HUES48 (cell line): ENCODE data around the gene SCGB1D4.
"Not testable (repeated sequence)": the region's sequence is repeated elsewhere in the genome, so short reads cannot be mapped to it uniquely, and the experiment has no call there.

Experiments
- H3K27ac ChIP-seq: one replicate; pipeline ENCODE4 v1.7.0; 2013; ENCODE audit warnings: low read depth, low read length, inconsistent platforms
- H3K27me3 ChIP-seq: 2 replicates; pipeline ENCODE4 v1.6.1; 2013; ENCODE audit warnings: mild to moderate bottlenecking, low read length; ENCODE audit not compliant: control insufficient read depth, insufficient read depth
- H3K36me3 ChIP-seq: 2 replicates; pipeline ENCODE4 v1.6.1; 2013; ENCODE audit warnings: low read length; ENCODE audit not compliant: control insufficient read depth, insufficient read depth
- H3K4me1 ChIP-seq: 2 replicates; pipeline ENCODE4 v1.6.1; 2013; ENCODE audit warnings: mild to moderate bottlenecking, low read length; ENCODE audit not compliant: control insufficient read depth, insufficient read depth
- H3K4me3 ChIP-seq: 2 replicates; pipeline ENCODE4 v1.5.1; 2013; ENCODE audit warnings: mild to moderate bottlenecking, low read depth, low read length
- H3K9ac ChIP-seq: 2 replicates; pipeline ENCODE4 v1.6.1; 2013; ENCODE audit warnings: mild to moderate bottlenecking, low read depth, low read length, moderate library complexity
- H3K9me3 ChIP-seq: 2 replicates; pipeline ENCODE4 v1.6.1; 2013; ENCODE audit warnings: low read length; ENCODE audit not compliant: control insufficient read depth, insufficient read depth

Gene SCGB1D4, protein sequence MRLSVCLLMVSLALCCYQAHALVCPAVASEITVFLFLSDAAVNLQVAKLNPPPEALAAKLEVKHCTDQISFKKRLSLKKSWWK

GRCh38 chr11:62298975-62299374 is at the start of gene SCGB1D4:
Gene SCGB1D4 (minus strand): TSS chr11:62299075. CDS start chr11:62299010, 65 bp downstream.
- H3K4me3 ChIP-seq = no peak within 1 kb of the TSS
- no peaks in the 10 kb centered on the region for H3K36me3 ChIP-seq
- H3K4me1 ChIP-seq = no peaks in the 10 kb centered on the region
- H3K27me3 ChIP-seq = no peaks in the 10 kb centered on the region; the same call in 1 of the 2 replicates
- no peaks in the 10 kb centered on the region for H3K9me3 ChIP-seq
- H3K27ac ChIP-seq = no peak within 1 kb of the TSS
- no peak within 1 kb of the TSS for H3K9ac ChIP-seq

DNA sequence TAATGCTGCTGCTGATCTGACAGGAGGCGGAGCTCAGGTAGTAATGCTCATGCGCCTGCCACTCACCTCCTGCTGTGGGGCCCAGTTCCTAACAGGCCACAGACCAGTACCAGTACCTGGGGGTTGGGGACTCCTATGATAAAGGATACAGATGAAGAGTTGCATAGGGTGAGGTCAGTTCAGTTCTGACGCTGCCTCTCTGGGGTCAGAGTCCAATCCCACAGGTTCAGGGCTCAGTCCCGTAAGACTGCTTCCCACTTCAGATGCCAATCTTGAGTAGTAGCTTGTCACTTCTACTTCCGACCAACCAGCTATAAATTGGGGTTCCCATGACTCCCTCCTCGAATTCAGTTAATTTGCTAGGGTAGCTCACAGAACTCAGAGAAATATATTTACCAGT is 47.0 kb upstream of the SCGB1D4 start:
- 0 out of 2 replicates have a peak, but pooled peaks cover 9% of the 10 kb centered on the region for H3K36me3 ChIP-seq
- no peak overlapping the region for H3K9ac ChIP-seq
- no peak overlapping the region for H3K27ac ChIP-seq
- H3K4me3 ChIP-seq = no peak overlapping the region
- no peaks in the 10 kb centered on the region for H3K27me3 ChIP-seq
- H3K9me3 ChIP-seq = no peaks in the 10 kb centered on the region
- H3K4me1 ChIP-seq = peaks cover 12% of the 10 kb centered on the region

DNA sequence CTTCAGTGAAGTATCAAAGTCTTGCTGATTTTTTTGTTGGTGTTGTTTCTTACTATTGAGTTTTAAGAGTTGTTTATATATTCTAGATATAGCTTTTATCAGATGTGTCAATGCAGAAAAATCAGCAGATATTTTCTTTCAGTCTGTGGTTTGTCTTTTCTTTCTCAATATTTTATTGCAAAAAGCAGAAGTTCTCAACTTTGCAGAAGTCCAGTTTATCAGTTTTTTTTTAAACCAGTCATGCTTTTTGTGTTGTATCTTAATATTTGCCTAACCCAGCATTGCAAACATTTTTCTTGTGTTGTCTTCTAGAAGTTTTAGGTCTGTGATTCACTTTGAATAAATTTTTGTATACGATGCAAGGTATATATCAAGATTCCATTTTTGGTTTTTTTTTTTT is 45.3 kb upstream of the SCGB1D4 start:
- H3K36me3 ChIP-seq = 0 out of 2 replicates have a peak, but pooled peaks cover 9% of the 10 kb centered on the region
- no peak overlapping the region for H3K9ac ChIP-seq
- H3K27ac ChIP-seq = no peak overlapping the region
- H3K4me1 ChIP-seq = peaks cover 5% of the 10 kb centered on the region
- H3K4me3 ChIP-seq = no peak overlapping the region
- H3K27me3 ChIP-seq = no peaks in the 10 kb centered on the region
- H3K9me3 ChIP-seq = no peaks in the 10 kb centered on the region

DNA sequence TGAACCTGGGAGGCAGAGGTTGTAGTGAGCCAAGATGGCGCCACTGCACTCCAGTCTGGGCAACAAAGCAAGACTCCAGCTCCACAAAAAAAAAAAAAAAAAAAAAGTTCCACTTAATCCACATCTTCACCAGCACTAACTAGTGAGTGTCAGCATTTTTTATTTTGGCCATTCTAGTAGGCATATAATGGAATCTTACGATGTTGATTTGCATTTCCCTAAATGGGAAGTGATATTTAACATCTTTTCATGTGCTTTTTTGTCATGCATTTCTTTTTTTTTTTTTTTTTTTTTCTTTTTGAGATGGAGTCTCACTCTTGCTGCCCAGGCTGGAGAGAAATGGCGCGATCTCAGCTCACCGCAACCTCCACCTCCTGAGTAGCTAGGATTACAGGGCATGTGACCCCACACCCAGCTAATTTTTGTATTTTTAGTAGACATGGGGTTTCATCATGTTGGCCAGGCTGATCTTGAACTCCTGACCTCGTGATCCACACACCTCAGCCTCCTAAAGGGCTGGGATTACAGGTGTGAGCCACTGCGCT is 44.8 kb upstream of the SCGB1D4 start:
- not testable (repeated sequence) for H3K27me3 ChIP-seq, H3K4me1 ChIP-seq, H3K4me3 ChIP-seq, H3K9me3 ChIP-seq, H3K27ac ChIP-seq, H3K9ac ChIP-seq, H3K36me3 ChIP-seq

GRCh38 chr11:62341588-62341987 is 42.7 kb upstream of the SCGB1D4 start:
- no peaks in the 10 kb centered on the region for H3K27me3 ChIP-seq
- 0 out of 2 replicates have a peak, but pooled peaks cover 9% of the 10 kb centered on the region for H3K36me3 ChIP-seq
- H3K27ac ChIP-seq = no peak overlapping the region
- H3K4me1 ChIP-seq = peaks cover 3% of the 10 kb centered on the region
- no peak overlapping the region for H3K4me3 ChIP-seq
- no peak overlapping the region for H3K9ac ChIP-seq
- no peaks in the 10 kb centered on the region for H3K9me3 ChIP-seq

DNA sequence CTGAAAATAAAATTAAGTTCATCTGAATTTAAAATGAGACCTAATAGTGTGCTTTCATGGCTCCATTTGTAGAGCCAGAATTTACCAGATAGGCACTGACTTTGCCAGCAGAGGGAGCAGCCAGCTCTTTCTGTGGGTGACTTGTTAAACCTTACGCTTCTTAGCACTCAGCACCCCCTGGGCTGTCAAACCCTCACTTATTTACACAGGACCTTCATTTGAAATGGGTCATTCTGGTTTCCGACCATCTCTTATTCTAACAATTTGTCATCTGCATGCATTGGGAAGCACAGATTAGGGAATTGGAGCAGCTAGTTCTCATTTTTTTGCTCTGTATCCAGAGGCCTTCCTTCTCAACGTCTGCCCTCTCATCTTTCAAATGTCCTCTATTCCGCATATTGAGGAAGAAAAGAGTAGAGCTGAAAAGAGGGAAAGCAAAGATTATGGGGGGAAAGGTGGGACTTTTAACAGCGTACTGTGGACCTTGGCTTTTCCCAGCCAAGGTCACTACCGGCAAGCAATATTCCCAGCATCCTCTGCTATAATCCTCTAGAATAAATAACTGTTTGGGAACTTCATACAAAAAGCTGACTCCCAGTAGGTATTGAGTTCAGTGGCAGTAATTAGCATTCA is 41.5 kb upstream of the SCGB1D4 start:
- Histone ChIP-seq H3K27ac (no peak overlapping the region), H3K4me1 (peaks cover 3% of the 10 kb centered on the region)

DNA sequence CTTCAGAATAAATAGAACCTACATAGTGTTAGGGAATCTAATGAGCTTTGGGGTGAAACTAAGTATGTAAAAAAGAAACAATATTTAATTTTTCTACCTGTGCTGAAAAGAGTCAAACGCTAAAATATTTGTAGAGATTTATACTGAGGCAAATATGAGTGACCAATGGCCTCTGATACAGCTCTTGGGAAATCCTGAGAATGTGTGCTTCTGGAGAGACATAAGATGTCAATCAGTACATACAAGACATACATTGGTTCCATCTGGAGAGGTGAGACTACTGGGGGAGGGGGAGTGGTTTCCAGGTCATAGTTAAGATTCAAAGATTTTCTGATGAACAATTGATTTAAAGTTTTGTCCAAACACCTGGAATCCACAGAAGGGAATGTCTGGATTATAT is 39.3 kb upstream of the SCGB1D4 start:
- Histone ChIP-seq H3K4me3 (peak overlapping the region; percentile 77), H3K9me3 (no peaks in the 10 kb centered on the region), H3K27ac (no peak overlapping the region), H3K4me1 (peaks cover 3% of the 10 kb centered on the region), H3K27me3 (no peaks in the 10 kb centered on the region; the same call in 1 of the 2 replicates), H3K9ac (no peak overlapping the region), H3K36me3 (0 out of 2 replicates have a peak, but pooled peaks cover 7% of the 10 kb centered on the region)

More for the DNA sequence above, 41.5 kb upstream of the SCGB1D4 start:
- H3K36me3 ChIP-seq = 0 out of 2 replicates have a peak, but pooled peaks cover 9% of the 10 kb centered on the region
- H3K9ac ChIP-seq = no peak overlapping the region
- H3K9me3 ChIP-seq = no peaks in the 10 kb centered on the region
- no peak overlapping the region for H3K4me3 ChIP-seq
- no peaks in the 10 kb centered on the region; the same call in 1 of the 2 replicates for H3K27me3 ChIP-seq

- Histone ChIP-seq H3K9me3 (no peaks in the 10 kb centered on the region), H3K9ac (peak within 1 kb of the TSS; percentile 53; the same call in 1 of the 2 replicates), H3K4me1 (peaks cover 3% of the 10 kb centered on the region), H3K27me3 (no peaks in the 10 kb centered on the region; the same call in 1 of the 2 replicates), H3K27ac (no peak within 1 kb of the TSS), H3K36me3 (0 out of 2 replicates have a peak, but pooled peaks cover 3% of the 10 kb centered on the region), H3K4me3 (peak within 1 kb of the TSS; percentile 77)
These were observed 38.7 kb upstream of the SCGB1D4 start, which contains the start of gene ASRGL1 for GRCh38 chr11:62337303-62338181. Gene ASRGL1 (plus strand): TSS chr11:62337448. CDS start chr11:62337978, 530 bp downstream.

DNA sequence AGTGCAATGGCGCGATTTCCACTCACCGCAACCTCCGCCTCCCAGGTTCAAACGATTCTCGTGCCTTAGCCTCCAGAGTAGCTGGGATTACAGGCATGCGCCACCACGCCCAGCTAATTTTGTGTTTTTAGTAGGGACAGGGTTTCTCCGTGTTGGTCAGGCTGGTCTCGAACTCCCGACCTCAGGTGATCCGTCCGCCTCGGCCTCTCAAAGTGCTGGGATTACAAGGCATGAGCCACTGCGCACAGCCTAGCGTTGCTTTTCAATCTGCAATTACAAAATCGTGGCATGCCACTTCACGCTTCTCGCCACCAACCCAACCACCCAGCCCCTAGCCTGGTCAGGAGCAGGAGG is 38.1 kb upstream of the SCGB1D4 start:
- not testable (repeated sequence) for H3K36me3 ChIP-seq, H3K27ac ChIP-seq, H3K9me3 ChIP-seq, H3K27me3 ChIP-seq, H3K4me1 ChIP-seq
- Histone ChIP-seq H3K9ac (peak overlapping the region; percentile 53; the same call in 1 of the 2 replicates), H3K4me3 (peak overlapping the region; percentile 77)

- H3K4me1 ChIP-seq = no peaks in the 10 kb centered on the region
- H3K9me3 ChIP-seq = no peaks in the 10 kb centered on the region
- no peak overlapping the region for H3K27ac ChIP-seq
- H3K9ac ChIP-seq = no peak overlapping the region
- H3K4me3 ChIP-seq = no peak overlapping the region
- H3K27me3 ChIP-seq = no peaks in the 10 kb centered on the region; the same call in 1 of the 2 replicates
- no peaks in the 10 kb centered on the region for H3K36me3 ChIP-seq
These were observed 34.9 kb upstream of the SCGB1D4 start for GRCh38 chr11:62333768-62334167.
